GM12892 (cell line): Measurements from ENCODE around the gene GNA12.

Source experiments
- DNase-seq: peaks from one replicate; pipeline ENCODE4 v3.0.0; 2011; ENCODE audit not compliant: insufficient read length
- FAIRE-seq: peaks from 2 replicates; lab custom pipeline; 2011; peaks lifted over from hg19 to GRCh38; lab: Jason Lieb, UNC
- POLR2A ChIP-seq: IDR thresholded peaks from 2 replicates; pipeline ENCODE4 v1.6.1; 2011; ENCODE audit warnings: low read depth, low read length, control low read depth
- POLR2AphosphoS5 ChIP-seq: IDR thresholded peaks from 2 replicates; pipeline ENCODE4 v1.6.1; 2011; ENCODE audit warnings: low read depth, low read length, control low read depth
- TAF1 ChIP-seq: IDR thresholded peaks from 2 replicates; pipeline ENCODE4 v1.6.1; 2011; ENCODE audit warnings: low read depth, mild to moderate bottlenecking, control low read depth, low read length, borderline replicate concordance

The GNA12 gene

GRCh38 chr7:2794836-2795636 lies 49.1 kb downstream of the GNA12 start:
- no peak for TF ChIP-seq POLR2A
- no peak for TF ChIP-seq POLR2AphosphoS5
- no peak for TF ChIP-seq TAF1
- FAIRE-seq (no peak), DNase-seq (no peak)

GRCh38 chr7:2792856-2793487 lies 51.1 kb downstream of the GNA12 start:
- FAIRE-seq (no peak), DNase-seq (no peak)
- TF ChIP-seq TAF1 (no peak), POLR2AphosphoS5 (no peak), POLR2A (no peak)

- FAIRE-seq, result no peak
- TF ChIP-seq TAF1 (no peak), POLR2AphosphoS5 (no peak), POLR2A (no peak)
- no peak for DNase-seq
Measured at GRCh38 chr7:2792235-2792634, 51.9 kb downstream of the GNA12 start.

GRCh38 chr7:2791390-2791789 lies 52.7 kb downstream of the GNA12 start:
- TF ChIP-seq POLR2A (no peak), POLR2AphosphoS5 (no peak), TAF1 (no peak)
- no peak for DNase-seq
- FAIRE-seq, result no peak

GRCh38 chr7:2787251-2787951 lies 56.7 kb downstream of the GNA12 start:
- no peak for FAIRE-seq
- TF ChIP-seq POLR2A, result no peak
- no peak for TF ChIP-seq TAF1
- no peak for TF ChIP-seq POLR2AphosphoS5

GRCh38 chr7:2786607-2787116 lies 57.4 kb downstream of the GNA12 start:
- no peak for TF ChIP-seq POLR2AphosphoS5
- TF ChIP-seq TAF1, result no peak
- no peak for TF ChIP-seq POLR2A
- no peak for FAIRE-seq
- no peak for DNase-seq

More at GRCh38 chr7:2787251-2787951, 56.7 kb downstream of the GNA12 start:
- DNase-seq, result no peak

GRCh38 chr7:2785071-2785500 lies 59.0 kb downstream of the GNA12 start:
- no peak for DNase-seq
- TF ChIP-seq TAF1 (no peak), POLR2AphosphoS5 (no peak), POLR2A (no peak)
- FAIRE-seq, result no peak

- FAIRE-seq (no peak), DNase-seq (no peak)
- TF ChIP-seq TAF1 (no peak), POLR2AphosphoS5 (no peak), POLR2A (no peak)
Measured at GRCh38 chr7:2782565-2782964, 61.5 kb downstream of the GNA12 start.

- no peak for FAIRE-seq
- no peak for DNase-seq
- TF ChIP-seq TAF1 (no peak), POLR2A (no peak), POLR2AphosphoS5 (no peak)
Measured at GRCh38 chr7:2782121-2782520, 62.0 kb downstream of the GNA12 start.

GRCh38 chr7:2781636-2782035 lies 62.5 kb downstream of the GNA12 start:
- no peak for TF ChIP-seq POLR2AphosphoS5
- no peak for TF ChIP-seq POLR2A
- TF ChIP-seq TAF1, result no peak
- FAIRE-seq (no peak), DNase-seq (no peak)

GRCh38 chr7:2779051-2779450 lies 65.1 kb downstream of the GNA12 start:
- DNase-seq (no peak), FAIRE-seq (no peak)
- TF ChIP-seq POLR2A (no peak), POLR2AphosphoS5 (no peak), TAF1 (no peak)
